GM10847 (cell line): ENCODE results near the gene BHLHA9.

Experiments used
- POLR2A ChIP-seq: IDR thresholded peaks from 2 replicates; pipeline ENCODE4 v1.6.1; 2011; ENCODE audit not compliant: insufficient read length; ENCODE audit errors: extremely low read depth

The BHLHA9 gene

GRCh38 chr17:1270210-1271029 lies at the start of gene BHLHA9:
TSS of gene BHLHA9 (plus strand) at chr17:1270444. CDS start at chr17:1270564, 120 bp downstream.
- no peak for TF ChIP-seq POLR2A

DNA sequence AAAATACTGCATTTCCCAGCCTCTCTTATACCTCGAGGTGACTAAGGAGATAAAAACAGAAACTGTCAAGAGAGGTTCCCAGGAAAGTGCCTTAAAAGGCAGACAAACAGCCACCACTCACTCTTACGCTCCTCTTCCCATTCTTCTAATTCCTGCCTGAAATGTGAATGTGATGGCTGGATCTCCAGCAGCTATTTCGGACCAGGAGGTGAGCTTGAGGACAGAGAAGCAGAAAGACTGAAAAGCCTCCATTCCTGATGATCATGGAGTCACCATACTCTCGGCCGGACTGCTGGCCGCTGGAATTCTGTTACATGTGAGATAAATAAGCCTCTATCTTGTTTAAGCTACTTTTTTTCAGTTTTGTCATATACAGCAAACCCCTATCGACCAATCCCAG lies 49.0 kb upstream of the BHLHA9 start:
- no peak for TF ChIP-seq POLR2A

- TF ChIP-seq POLR2A: no peak
These were observed 47.9 kb upstream of the BHLHA9 start for GRCh38 chr17:1222321-1222720.

GRCh38 chr17:1223662-1224061 lies 46.6 kb upstream of the BHLHA9 start:
- TF ChIP-seq POLR2A: no peak

DNA sequence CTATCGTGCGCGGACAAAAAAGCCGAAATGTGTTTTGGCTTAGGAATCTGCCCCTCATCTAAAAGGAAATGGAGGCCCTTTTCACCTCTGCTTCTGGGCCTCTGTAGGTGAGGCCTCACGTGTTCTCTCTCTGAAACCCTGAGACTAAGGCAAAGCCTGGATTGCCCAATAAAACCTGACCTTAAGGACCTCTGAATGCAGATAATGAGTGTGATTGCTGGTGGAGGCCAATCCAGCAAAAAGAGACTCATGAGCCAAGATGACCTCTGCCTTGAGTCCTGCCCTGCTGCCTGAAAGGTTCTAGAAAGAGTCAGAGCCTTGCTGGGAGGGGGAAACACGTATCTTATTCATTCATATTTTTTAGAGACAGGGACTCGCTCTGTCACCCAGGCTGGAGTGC lies 45.9 kb upstream of the BHLHA9 start:
- TF ChIP-seq POLR2A: no peak

GRCh38 chr17:1226308-1226707 lies 43.9 kb upstream of the BHLHA9 start:
- TF ChIP-seq POLR2A: no peak

DNA sequence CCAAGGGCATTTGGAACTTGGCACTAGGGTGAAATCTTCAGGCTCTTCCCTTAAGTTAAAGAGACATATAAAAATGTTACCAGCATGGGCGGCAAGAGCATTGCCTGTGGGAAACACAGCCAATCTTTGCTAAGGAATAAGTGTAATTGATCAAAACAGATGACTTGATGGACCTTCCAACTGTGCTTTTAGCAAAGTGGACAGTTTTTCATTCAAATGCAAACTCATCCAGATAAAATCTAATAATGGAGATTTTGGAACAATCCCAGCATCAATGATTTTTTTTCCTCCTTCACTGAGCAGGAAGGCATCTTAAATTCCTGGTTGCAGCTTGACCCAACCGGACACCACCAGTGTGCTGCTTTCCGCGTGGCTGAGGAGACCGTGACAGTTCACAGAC lies 42.9 kb upstream of the BHLHA9 start:
- TF ChIP-seq POLR2A: no peak

DNA sequence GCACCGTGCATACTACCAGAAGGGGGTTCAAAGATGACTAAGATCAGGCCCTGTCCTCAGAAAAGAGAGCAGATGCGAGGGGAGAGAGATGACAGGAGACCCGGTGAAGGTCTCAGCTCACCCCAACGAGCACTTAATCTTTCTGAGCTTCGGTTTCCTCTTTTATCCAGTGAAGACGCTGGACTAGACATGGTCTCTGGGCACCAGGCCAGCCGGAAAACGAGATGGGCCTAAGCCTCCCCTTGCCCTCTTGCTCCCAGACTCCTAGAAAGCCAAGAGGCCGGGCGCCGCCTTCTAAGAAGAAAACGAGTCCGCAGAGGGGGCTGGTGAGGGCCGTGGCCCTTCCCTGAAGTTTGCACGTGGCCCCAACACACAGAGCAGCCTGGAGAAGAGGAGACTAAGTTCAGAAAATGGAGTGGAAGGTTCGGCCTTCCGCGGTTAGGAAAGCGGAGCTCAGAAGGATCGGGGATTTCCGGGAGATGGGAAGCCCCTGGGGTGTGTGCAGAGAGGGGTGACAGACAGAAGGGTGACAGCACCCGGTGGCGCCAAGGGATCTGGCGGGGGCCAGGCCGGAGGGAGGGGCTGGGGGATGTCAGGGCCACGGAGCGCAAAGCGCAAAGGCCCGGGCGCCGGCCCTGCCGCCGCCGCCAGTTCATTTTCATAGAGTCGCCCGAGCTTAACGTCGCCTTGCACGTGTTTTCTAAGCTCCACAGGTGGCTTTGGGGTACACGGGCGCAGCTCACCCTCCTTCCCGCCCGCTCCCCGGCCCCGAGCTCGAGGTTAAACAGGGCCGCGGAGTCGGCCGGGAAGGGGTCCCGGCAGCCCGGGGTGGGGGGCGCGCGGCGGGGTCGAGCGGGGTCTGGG lies 42.1 kb upstream of the BHLHA9 start:
- TF ChIP-seq POLR2A: no peak

GRCh38 chr17:1228781-1229348 lies 41.4 kb upstream of the BHLHA9 start:
- TF ChIP-seq POLR2A: no peak

GRCh38 chr17:1229349-1229899 lies 40.8 kb upstream of the BHLHA9 start:
- peak; percentile 85 for TF ChIP-seq POLR2A

DNA sequence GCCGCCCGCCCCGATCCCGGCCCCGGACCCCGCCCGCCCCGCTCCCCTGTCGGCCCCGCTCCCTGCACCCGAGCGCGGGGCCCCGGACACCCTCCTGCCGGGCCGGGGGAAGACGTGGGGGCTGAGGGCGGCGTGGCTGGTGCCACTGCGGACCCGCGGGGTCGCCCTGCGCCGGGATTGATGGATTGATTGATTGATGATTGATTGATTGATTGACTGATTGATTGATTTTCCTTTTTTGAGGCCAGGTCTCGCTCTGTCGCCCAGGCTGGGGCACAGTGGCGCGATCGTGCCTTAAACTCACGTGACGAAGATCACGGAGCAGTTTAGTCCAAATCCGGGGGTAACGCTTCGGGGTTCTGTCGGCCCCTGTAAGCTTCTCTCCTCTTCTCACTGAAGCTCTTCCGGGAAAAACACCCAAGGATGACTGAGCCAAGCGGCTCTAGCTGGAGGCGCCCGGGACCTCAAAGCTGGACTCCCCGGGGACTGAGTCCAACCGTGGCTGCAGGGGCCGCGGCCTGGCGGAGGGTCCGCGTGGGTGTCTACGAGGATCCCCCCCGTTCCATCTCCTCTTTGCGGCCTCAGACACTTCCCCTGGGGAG lies 40.2 kb upstream of the BHLHA9 start:
- TF ChIP-seq POLR2A: no peak

DNA sequence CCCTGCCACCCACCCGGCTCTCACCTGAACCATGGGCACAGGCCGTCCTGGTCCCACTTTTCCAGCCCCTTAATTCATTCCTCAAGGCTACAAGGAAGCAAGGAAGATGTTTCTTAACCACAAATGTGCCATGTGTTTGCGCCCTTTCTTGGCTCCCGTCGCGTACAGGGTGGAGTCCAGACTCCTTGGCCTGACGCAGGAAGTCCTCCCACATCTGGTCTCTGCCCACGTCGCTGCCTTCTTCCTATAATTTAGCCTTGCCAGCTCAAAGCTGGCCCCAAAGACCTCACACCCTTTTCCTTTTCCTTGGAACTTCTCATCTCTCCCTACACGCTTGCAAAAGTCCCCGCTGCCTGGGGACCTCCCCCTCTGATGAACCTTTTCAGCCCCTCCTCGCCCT lies 38.8 kb upstream of the BHLHA9 start:
- TF ChIP-seq POLR2A: no peak

DNA sequence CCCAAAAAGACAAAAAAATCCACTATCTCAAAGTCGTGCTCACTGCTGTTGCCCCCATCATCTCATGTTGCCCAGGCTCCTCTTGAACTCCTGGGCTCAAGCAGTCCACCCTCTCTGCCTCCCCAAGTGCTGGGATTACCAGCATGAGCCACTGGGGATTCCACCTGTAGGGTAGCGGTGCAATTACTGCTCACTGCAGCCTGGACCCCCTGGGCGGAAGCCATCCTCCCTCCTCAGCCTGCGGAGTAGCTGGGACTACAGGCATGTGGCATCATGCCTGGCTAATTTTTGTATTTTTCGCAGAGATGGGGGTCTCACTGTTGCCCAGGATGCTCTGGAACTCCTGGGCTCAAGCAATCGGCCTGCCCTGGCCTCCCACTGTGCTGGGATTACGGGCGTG lies 37.9 kb upstream of the BHLHA9 start:
- TF ChIP-seq POLR2A: no peak

DNA sequence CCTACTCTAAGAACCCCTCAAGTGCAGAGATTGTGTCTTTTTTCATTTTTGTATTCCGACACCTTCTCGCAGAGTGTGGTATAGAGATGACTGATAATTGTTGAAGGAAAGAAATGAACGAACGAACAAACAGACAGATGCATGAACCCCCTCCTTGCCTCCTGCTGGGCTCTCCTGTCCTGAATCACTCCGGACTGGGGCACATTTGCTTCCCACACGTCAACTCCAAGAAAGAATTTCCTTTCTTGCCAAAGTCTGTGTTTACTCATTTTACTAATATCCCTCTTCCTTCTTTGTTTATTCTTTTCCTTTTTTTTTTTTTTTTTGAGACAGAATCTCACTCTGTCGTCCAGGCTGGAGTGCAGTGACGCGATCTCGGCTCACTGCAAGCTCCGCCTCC lies 37.5 kb upstream of the BHLHA9 start:
- no peak for TF ChIP-seq POLR2A

DNA sequence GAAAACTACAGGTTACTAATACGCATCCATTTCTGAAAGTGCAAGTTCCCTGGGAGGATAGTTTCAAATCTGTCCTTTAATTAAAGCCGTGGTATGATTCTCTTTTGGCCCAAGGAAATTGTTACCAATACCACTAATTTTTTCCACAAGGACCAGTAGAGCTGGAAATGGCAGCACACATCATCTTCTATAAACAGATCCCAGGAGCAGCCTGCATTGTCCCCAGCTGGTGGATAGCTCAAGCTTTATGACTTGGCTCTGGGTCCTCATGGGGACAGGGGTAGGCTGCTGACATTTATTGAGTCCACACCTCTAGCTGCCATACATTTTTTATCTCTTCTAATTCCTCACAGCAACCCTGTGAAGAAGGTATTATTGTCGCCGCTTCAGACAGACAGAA lies 35.8 kb upstream of the BHLHA9 start:
- no peak for TF ChIP-seq POLR2A

DNA sequence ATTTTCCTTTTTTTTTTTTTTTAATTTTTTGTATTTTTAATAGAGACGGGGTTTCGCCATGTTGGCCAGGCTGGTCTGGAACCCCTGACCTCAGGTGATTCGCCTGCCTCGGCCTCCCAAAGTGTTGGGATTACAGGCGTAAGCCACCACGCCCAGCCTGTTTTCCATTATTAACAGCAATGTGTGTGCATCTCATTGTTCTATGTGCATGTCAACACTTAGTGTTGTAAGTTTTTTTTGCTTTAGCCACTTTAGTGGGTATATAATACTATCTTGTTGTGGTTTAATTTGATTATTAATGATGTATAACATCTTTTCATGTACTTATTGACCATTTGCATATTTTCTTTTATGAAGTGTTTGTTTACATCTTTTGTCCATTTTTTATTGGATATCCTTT lies 32.8 kb upstream of the BHLHA9 start:
- no peak for TF ChIP-seq POLR2A

DNA sequence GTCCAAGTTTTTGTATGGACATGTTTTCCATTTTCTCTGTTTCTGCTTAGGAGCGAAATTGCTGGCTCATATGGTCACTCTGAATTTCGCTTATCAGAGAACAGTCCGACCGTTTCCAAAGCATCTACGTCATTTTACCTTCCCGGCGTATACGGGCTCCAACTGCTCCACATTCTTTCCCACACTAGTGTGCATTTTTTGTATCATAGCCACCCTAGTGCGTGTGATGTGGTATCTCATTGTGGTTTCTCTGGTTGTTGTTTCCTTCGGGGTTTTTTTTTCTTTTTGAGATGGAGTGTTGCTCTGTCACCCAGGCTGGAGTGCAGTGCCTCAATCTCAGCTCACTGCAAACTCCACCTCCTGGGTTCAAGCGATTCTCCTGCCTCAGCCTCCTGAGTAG lies 31.0 kb upstream of the BHLHA9 start:
- TF ChIP-seq POLR2A: no peak
